ENCODE data around the gene PRKCE. TPM values are rescaled to one million over a fixed set of nuclear protein-coding genes. Genes with fewer than 3 reads are reported as not detected.

PRKCE gene
- total and polyA plus RNA-seq, 11 donors, result 4.1 to 22.3 (median 16.2) TPM

GRCh38 chr2:46126571-46126970 lies 475.1 kb downstream of the PRKCE start:
- DNase-seq (no peak), ATAC-seq (peak in 1 of 4 donors; percentile 59)
- Histone ChIP-seq H3K36me3 (no peaks in the 10 kb centered on the region), H3K4me3 (no peak overlapping the region), H3K9me3 (no peaks in the 10 kb centered on the region), H3K4me1 (peaks cover 0 to 19% (median 11%) of the 10 kb centered on the region in 12 donors), H3K27ac (peak overlapping the region in 4 of 12 donors; percentile 2 to 22 (median 10)), H3K27me3 (no peaks in the 10 kb centered on the region)
- intact Hi-C loops (cut with DNase I), result loop anchor here in 2 of 10 donors (5.0 to 10.0 kb wide), 2 partner anchors 41 to 58 kb away; no protein-coding TSS in a partner anchor
- WGBS, 4 donors, result 66 to 76% (median 72%) methylated on average over 4 of the region's 4 CpGs
- TF ChIP-seq POLR2A (IDR thresholded peaks at IDR 0.05), result no peak
- TF ChIP-seq, protein P1, sequence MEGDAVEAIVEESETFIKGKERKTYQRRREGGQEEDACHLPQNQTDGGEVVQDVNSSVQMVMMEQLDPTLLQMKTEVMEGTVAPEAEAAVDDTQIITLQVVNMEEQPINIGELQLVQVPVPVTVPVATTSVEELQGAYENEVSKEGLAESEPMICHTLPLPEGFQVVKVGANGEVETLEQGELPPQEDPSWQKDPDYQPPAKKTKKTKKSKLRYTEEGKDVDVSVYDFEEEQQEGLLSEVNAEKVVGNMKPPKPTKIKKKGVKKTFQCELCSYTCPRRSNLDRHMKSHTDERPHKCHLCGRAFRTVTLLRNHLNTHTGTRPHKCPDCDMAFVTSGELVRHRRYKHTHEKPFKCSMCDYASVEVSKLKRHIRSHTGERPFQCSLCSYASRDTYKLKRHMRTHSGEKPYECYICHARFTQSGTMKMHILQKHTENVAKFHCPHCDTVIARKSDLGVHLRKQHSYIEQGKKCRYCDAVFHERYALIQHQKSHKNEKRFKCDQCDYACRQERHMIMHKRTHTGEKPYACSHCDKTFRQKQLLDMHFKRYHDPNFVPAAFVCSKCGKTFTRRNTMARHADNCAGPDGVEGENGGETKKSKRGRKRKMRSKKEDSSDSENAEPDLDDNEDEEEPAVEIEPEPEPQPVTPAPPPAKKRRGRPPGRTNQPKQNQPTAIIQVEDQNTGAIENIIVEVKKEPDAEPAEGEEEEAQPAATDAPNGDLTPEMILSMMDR (IDR thresholded peaks at IDR 0.05), result no peak

DNA sequence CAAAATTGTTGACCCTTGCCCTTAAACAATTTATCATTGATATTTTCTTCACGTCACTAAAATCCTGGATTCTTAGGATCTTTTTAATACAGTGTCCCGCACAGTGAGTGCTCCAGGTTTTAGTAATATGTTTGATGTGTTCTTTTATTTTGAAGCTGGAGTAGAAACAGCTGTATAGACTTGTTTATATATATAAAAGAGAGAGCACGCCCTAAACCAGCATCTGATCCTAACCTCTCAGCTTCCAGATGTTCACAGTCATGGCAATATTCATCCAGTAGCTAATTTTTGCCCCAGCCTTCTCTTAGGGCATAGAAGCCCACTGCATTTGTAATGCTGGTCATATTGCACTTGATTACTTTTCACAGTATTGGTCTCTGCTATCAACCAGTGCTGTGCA lies 475.7 kb downstream of the PRKCE start:
- WGBS, 4 donors, result 85 to 96% (median 88%) methylated on average over 3 of the region's 3 CpGs
- no peak for TF ChIP-seq POLR2A (IDR thresholded peaks at IDR 0.05)
- TF ChIP-seq, protein P1 (IDR thresholded peaks at IDR 0.05), result no peak

DNA sequence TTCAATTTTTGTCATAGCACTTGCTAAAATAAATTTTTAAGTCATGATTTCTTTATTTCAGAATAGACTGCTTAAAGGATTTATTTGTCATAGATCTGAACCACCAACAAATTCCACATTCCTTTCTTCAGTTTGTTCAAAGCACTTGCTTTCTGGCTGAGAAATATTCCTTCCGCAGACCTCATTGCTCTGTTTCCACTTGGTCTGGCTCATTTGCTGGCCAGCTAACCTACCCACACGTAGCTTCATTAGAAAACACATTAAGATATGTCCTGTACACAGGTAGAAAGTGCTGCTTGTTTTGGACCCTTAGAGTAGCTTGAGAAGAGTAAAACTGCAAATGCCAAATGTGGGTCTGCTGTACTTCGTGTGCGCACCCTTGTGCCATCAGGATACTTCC lies 479.0 kb downstream of the PRKCE start:
- H3K4me1 ChIP-seq, result peaks cover 7 to 27% (median 20%) of the 10 kb centered on the region in 12 donors
- ATAC-seq (no peak), DNase-seq (no peak)
- H3K9me3 ChIP-seq, result no peaks in the 10 kb centered on the region
- no peak overlapping the region for H3K27ac ChIP-seq
- no peak for TF ChIP-seq POLR2A (IDR thresholded peaks at IDR 0.05)
- TF ChIP-seq, protein P1 (IDR thresholded peaks at IDR 0.05), result no peak
- no peaks in the 10 kb centered on the region for H3K36me3 ChIP-seq
- H3K4me3 ChIP-seq, result no peak overlapping the region
- H3K27me3 ChIP-seq, result no peaks in the 10 kb centered on the region
- intact Hi-C loops (cut with DNase I), result no loop called here
- 87 to 97% (median 93%) methylated on average over 4 of the region's 4 CpGs for WGBS, 4 donors

More for the DNA sequence above, 475.7 kb downstream of the PRKCE start:
- no peak for DNase-seq
- Histone ChIP-seq H3K27ac (peak overlapping the region in 5 of 12 donors; percentile 2 to 32 (median 22)), H3K4me1 (peaks cover 0 to 14% (median 7%) of the 10 kb centered on the region in 12 donors), H3K9me3 (no peaks in the 10 kb centered on the region), H3K4me3 (no peak overlapping the region), H3K27me3 (no peaks in the 10 kb centered on the region), H3K36me3 (no peaks in the 10 kb centered on the region)
- ATAC-seq, result no peak
- intact Hi-C loops (cut with DNase I), result loop anchor here in 2 of 10 donors (5.0 to 10.0 kb wide), 2 partner anchors 40 to 58 kb away; no protein-coding TSS in a partner anchor

DNA sequence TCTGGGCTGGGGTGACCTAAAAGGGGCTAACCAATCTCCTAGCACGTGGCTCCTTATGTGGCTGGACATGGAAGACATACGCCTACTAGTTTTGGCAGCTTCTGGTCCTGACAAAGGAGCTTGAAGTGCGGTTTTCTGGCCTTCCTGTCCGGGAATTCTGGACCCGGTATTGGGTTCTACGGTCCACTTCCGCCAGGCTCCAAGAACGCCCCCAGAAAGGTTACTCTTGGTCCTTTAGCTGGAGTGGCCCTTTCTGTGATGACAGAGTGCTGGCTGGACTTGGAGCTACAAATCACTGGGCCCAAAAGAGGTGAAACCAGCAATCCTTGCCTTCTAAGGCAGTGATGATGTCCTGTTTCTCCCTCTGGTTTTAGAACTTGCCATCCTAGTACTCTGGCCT lies 481.5 kb downstream of the PRKCE start:
- Histone ChIP-seq H3K27ac (peak overlapping the region in 8 of 12 donors; percentile 51 to 87 (median 73)), H3K4me1 (peaks cover 7 to 41% (median 34%) of the 10 kb centered on the region in 12 donors), H3K27me3 (no peaks in the 10 kb centered on the region), H3K9me3 (no peaks in the 10 kb centered on the region), H3K4me3 (no peak overlapping the region), H3K36me3 (no peaks in the 10 kb centered on the region)
- peak in 2 of 5 donors; percentile 40 to 45 for DNase-seq
- WGBS, 4 donors, result 83 to 93% (median 86%) methylated on average over 8 of the region's 8 CpGs
- intact Hi-C loops (cut with DNase I), result no loop called here
- no peak for TF ChIP-seq POLR2A (IDR thresholded peaks at IDR 0.05)
- TF ChIP-seq, protein P1 (IDR thresholded peaks at IDR 0.05), result no peak
- peak in 1 of 4 donors; percentile 52 for ATAC-seq
